ENCODE measurements around the gene KRTAP4-11. TPM values are rescaled to one million over a fixed set of nuclear protein-coding genes. Genes with fewer than 3 reads are reported as not detected.
"Not testable (repeated sequence)": the region's sequence is repeated elsewhere in the genome, so short reads cannot be mapped to it uniquely, and the experiment has no call there.

The KRTAP4-11 gene
- total RNA-seq, 2 experiments from 2014 or later: not detected

DNA sequence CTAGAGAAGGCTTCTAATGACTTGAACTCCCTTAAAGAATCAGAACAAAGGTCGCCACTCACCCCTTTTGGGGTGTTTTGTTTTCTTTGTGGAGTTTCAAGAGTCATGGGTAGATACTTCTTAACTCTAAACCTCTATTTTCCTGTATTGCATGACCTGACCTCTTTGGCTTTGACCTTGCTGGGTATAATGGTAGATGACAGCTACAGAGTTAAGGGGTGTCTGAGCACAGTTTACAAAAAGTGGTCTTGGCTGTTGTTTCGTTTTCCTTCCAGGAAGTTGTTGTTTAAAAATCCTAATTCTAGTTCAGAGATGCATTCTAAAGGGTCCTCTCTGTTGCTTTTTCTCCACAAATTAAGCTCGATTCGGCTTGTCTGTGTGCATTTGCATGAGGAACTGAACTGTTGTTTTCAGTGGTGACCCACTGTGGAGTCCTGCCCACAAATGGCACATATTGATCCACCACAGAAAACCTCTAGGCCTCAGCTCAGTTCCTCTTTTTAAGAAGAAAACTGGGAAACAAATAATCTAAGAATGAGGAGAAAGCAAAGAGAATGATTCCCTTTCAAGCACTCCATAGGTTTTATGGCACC lies 29.3 kb downstream of the KRTAP4-11 start:
- H3K4me3 Mint-ChIP-seq; H3K4me1 Mint-ChIP-seq; DNase-seq; ATAC-seq (ENCODE audit: low read depth); H3K27ac Mint-ChIP-seq; H3K36me3 Mint-ChIP-seq; H3K9me3 Mint-ChIP-seq; H3K27me3 Mint-ChIP-seq; POLR2A ChIA-PET: not testable (repeated sequence)

DNA sequence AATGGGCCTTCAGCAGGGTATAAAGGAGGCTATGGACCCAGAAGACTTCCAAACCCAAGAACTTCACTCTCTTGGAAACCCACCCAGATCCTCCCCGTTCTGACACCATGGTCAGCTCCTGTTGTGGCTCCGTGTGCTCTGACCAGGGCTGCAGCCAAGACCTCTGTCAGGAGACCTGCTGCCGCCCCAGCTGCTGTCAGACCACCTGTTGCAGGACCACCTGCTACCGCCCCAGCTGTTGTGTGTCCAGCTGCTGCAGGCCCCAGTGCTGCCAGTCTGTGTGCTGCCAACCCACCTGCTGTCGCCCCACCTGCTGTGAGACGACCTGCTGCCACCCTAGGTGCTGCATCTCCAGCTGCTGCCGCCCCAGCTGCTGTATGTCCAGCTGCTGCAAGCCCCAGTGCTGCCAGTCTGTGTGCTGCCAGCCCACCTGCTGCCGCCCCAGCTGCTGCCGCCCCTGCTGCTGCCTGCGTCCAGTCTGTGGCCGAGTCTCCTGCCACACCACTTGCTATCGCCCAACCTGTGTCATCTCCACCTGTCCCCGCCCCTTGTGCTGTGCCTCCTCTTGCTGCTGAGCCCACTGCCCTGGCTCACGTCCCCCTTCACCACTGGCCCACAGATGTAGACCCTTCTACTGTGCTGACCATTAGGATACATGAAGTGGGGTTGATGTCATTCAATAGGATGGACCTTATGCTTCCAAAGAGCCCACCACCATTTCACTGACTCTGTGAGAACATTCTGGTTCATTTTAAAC lies 33.9 kb downstream of the KRTAP4-11 start, which contains the start of gene KRTAP4-7:
TSS of gene KRTAP4-7 (plus strand) at position 51 of the 757 bp plus-strand sequence. CDS start at position 108, 57 bp downstream.
- ATAC-seq (ENCODE audit: low read depth); H3K4me3 Mint-ChIP-seq; H3K9me3 Mint-ChIP-seq; POLR2A ChIA-PET; H3K27ac Mint-ChIP-seq; H3K27me3 Mint-ChIP-seq; H3K36me3 Mint-ChIP-seq; H3K4me1 Mint-ChIP-seq; DNase-seq: not testable (repeated sequence)

- H3K9me3 Mint-ChIP-seq: not testable (repeated sequence)
Observed at GRCh38 chr17:41083427-41083826, 34.7 kb downstream of the KRTAP4-11 start.

DNA sequence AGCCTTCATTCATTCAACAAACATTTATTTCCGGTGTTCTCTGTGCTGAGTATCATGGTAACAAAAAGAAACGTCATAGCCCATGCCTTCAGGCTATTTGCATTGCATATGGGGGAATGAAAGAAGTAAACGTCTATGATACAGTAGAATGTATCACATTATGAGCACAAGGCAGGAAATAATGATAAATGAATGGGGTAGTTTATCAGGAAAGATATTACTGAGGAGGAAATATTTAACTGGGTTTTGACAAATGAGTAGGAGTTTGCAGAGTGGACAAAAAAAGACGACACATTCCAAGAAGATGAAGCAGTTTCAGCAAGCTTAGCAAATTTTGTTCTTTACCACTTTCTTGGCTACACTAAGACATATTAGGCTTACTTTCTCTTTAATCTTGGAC lies 35.5 kb downstream of the KRTAP4-11 start:
- Mint-ChIP-seq H3K9me3 (peaks cover 3% of the 10 kb centered on the region), H3K27me3 (no peaks in the 10 kb centered on the region), H3K4me1 (no peaks in the 10 kb centered on the region), H3K36me3 (no peaks in the 10 kb centered on the region), H3K4me3 (no peak overlapping the region), H3K27ac (no peak overlapping the region)
- DNase-seq (no peak), ATAC-seq (ENCODE audit: low read depth) (no peak)
- POLR2A ChIA-PET: no interaction called here

More at GRCh38 chr17:41083427-41083826, 34.7 kb downstream of the KRTAP4-11 start:
- ATAC-seq (ENCODE audit: low read depth); H3K27me3 Mint-ChIP-seq; POLR2A ChIA-PET; H3K4me3 Mint-ChIP-seq; H3K4me1 Mint-ChIP-seq; H3K36me3 Mint-ChIP-seq; H3K27ac Mint-ChIP-seq; DNase-seq: not testable (repeated sequence)

DNA sequence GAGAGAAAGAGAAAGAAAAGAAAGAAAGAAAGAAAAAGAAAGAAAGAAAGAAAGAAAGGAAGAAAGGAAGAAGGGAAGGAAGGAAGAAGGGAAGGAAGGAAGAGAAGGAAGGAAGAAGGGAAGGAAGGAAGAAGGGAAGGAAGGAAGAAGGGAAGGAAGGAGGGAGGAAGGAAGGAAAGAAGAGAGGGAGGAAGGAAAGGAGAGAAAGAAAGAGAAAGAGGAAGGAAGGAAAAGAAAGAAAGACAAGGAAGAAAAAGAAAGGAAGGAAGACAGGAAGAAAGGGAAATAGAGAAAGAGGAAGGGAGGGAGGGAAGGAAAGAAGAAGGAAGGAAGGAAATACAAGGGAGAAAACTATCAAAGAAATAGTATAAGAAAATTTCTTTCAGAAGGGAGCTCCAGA lies 41.4 kb downstream of the KRTAP4-11 start:
- peaks cover 16% of the 10 kb centered on the region for H3K27me3 Mint-ChIP-seq

GRCh38 chr17:41073676-41074075 lies 44.5 kb downstream of the KRTAP4-11 start:
- ATAC-seq (ENCODE audit: low read depth) (no peak), DNase-seq (no peak)
- Mint-ChIP-seq H3K4me3 (no peak overlapping the region), H3K9me3 (no peaks in the 10 kb centered on the region), H3K36me3 (no peaks in the 10 kb centered on the region), H3K4me1 (peaks cover 2% of the 10 kb centered on the region), H3K27ac (no peak overlapping the region), H3K27me3 (peaks cover 16% of the 10 kb centered on the region)
- POLR2A ChIA-PET: no interaction called here

More for the DNA sequence above, 41.4 kb downstream of the KRTAP4-11 start:
- Mint-ChIP-seq H3K36me3 (no peaks in the 10 kb centered on the region), H3K4me1 (no peaks in the 10 kb centered on the region), H3K4me3 (no peak overlapping the region), H3K9me3 (no peaks in the 10 kb centered on the region), H3K27ac (no peak overlapping the region)
- DNase-seq: no peak
- POLR2A ChIA-PET: no interaction called here
- no peak for ATAC-seq (ENCODE audit: low read depth)

DNA sequence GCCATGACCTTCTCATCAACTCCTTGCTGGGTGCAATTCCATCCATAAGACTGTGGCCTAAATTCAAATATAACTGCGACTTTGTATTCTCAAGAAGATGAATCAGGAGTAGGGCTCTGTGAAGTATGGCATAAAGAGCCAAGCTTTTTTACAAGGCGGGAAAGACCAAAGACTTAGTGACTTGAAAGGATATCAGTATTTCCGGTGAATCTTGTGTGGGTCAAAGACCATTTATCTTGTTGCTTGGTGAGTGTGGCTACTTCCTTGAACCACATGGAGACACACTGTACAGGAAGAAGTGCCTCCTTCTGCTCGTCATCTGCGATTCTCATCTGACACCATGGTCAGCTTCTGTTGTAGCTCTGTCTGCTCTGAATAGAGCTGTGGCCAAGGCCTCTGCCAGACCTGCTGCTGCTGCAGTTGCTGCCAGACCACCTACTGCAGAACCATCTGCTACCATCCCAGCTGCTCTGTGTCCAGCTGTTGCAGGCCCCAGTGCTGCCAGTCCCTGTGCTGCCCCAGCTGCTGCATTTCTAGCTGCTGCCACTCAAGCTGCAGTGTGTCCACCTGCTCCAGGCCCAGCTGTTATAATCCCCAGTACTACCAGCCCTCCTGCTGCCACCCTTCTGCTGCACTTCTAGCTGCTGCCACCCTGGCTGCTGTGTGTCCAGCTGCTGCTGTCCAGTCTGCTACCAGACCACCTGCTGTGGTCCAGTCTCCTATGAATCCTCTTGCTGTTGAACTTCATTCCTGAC lies 46.4 kb downstream of the KRTAP4-11 start:
- peaks cover 15% of the 10 kb centered on the region for H3K27me3 Mint-ChIP-seq
- peaks cover 2% of the 10 kb centered on the region for H3K4me1 Mint-ChIP-seq
- no peak overlapping the region for H3K4me3 Mint-ChIP-seq
- DNase-seq: no peak
- H3K27ac Mint-ChIP-seq: no peak overlapping the region
- H3K9me3 Mint-ChIP-seq: no peaks in the 10 kb centered on the region
- H3K36me3 Mint-ChIP-seq: no peaks in the 10 kb centered on the region
- no peak for ATAC-seq (ENCODE audit: low read depth)
- POLR2A ChIA-PET: no interaction called here

GRCh38 chr17:41069031-41069430 lies 49.1 kb downstream of the KRTAP4-11 start:
- POLR2A ChIA-PET: no interaction called here
- DNase-seq: no peak
- H3K4me1 Mint-ChIP-seq: peaks cover 5% of the 10 kb centered on the region
- no peak overlapping the region for H3K4me3 Mint-ChIP-seq
- H3K9me3 Mint-ChIP-seq: no peaks in the 10 kb centered on the region
- H3K27ac Mint-ChIP-seq: no peak overlapping the region
- H3K27me3 Mint-ChIP-seq: no peaks in the 10 kb centered on the region
- no peak for ATAC-seq (ENCODE audit: low read depth)
- H3K36me3 Mint-ChIP-seq: no peaks in the 10 kb centered on the region

DNA sequence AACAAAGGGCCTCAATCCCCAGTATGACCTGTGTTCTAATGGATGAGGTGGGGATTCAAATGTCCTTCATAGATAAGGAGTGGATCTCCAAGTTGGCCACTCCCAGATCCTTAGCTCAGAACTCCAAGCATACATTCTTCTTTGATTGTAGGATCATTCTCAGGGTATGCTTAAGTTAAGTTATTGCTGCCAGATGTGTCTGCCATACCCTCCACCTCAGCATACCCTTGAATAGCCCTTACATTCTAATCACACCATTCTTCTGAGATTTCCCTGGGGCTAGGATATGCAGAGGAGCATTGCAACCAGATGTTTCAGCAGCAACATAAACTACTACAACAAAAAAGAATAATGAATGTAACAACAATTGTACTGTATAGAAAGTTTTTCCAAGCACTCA lies 50.9 kb downstream of the KRTAP4-11 start:
- H3K27me3 Mint-ChIP-seq: no peaks in the 10 kb centered on the region
- no peak overlapping the region for H3K27ac Mint-ChIP-seq
- ATAC-seq (ENCODE audit: low read depth) (no peak), DNase-seq (no peak)
- POLR2A ChIA-PET: no interaction called here
- H3K36me3 Mint-ChIP-seq: no peaks in the 10 kb centered on the region
- no peaks in the 10 kb centered on the region for H3K9me3 Mint-ChIP-seq
- H3K4me1 Mint-ChIP-seq: peaks cover 5% of the 10 kb centered on the region
- H3K4me3 Mint-ChIP-seq: no peak overlapping the region

Other genes starting within 250 kb of the KRTAP4-11 start
- gene KRT20, start 233.1 kb downstream of the KRTAP4-11 start, total RNA-seq: not detected
- not detected for gene KRT23, start 180.7 kb downstream of the KRTAP4-11 start, total RNA-seq
- gene KRT39, start 151.4 kb downstream of the KRTAP4-11 start, total RNA-seq: not detected
- not detected for gene KRT40, start 134.0 kb downstream of the KRTAP4-11 start, total RNA-seq
- gene KRTAP3-3, start 124.2 kb downstream of the KRTAP4-11 start, total RNA-seq: not detected
- gene KRTAP3-2, start 118.5 kb downstream of the KRTAP4-11 start, total RNA-seq: not detected
- not detected for gene KRTAP3-1, start 109.2 kb downstream of the KRTAP4-11 start, total RNA-seq
- not detected for gene KRTAP1-5, start 91.2 kb downstream of the KRTAP4-11 start, total RNA-seq
- gene KRTAP1-4, start 88.2 kb downstream of the KRTAP4-11 start, total RNA-seq: not detected
- gene KRTAP1-3, start 83.5 kb downstream of the KRTAP4-11 start, total RNA-seq: not detected
- not detected for gene KRTAP1-1, start 76.9 kb downstream of the KRTAP4-11 start, total RNA-seq
- not detected for gene KRTAP2-1, start 71.1 kb downstream of the KRTAP4-11 start, total RNA-seq
- gene KRTAP2-2, start 63.1 kb downstream of the KRTAP4-11 start, total RNA-seq: not detected
- not detected for gene KRTAP2-3, start 58.3 kb downstream of the KRTAP4-11 start, total RNA-seq
- not detected for gene KRTAP2-4, start 52.5 kb downstream of the KRTAP4-11 start, total RNA-seq
- gene KRTAP4-7, start 34.2 kb downstream of the KRTAP4-11 start, total RNA-seq: not detected
- not detected for gene KRTAP4-8, start 20.2 kb downstream of the KRTAP4-11 start, total RNA-seq
- gene KRTAP4-16, start 16.2 kb downstream of the KRTAP4-11 start, total RNA-seq: not detected
- not detected for gene KRTAP4-9, start 13.0 kb downstream of the KRTAP4-11 start, total RNA-seq
- gene KRTAP4-12, start 5.8 kb upstream of the KRTAP4-11 start, total RNA-seq: not detected
- not detected for gene KRTAP4-6, start 22.2 kb upstream of the KRTAP4-11 start, total RNA-seq
- gene KRTAP4-5, start 31.5 kb upstream of the KRTAP4-11 start, total RNA-seq: not detected
- gene KRTAP4-4, start 42.4 kb upstream of the KRTAP4-11 start, total RNA-seq: not detected
- not detected for gene KRTAP4-3, start 49.8 kb upstream of the KRTAP4-11 start, total RNA-seq
- gene KRTAP4-2, start 59.8 kb upstream of the KRTAP4-11 start, total RNA-seq: not detected
- gene KRTAP4-1, start 66.5 kb upstream of the KRTAP4-11 start, total RNA-seq: not detected
- gene KRTAP9-1, start 71.5 kb upstream of the KRTAP4-11 start, total RNA-seq: not detected
- not detected for gene KRTAP9-2, start 108.3 kb upstream of the KRTAP4-11 start, total RNA-seq
- gene KRTAP9-3, start 114.1 kb upstream of the KRTAP4-11 start, total RNA-seq: not detected
- not detected for gene KRTAP9-8, start 119.6 kb upstream of the KRTAP4-11 start, total RNA-seq
- not detected for gene KRTAP9-4, start 131.3 kb upstream of the KRTAP4-11 start, total RNA-seq
- not detected for gene KRTAP9-9, start 137.0 kb upstream of the KRTAP4-11 start, total RNA-seq
- not detected for gene KRTAP9-6, start 147.0 kb upstream of the KRTAP4-11 start, total RNA-seq
- gene KRTAP9-7, start 157.3 kb upstream of the KRTAP4-11 start, total RNA-seq: not detected
- not detected for gene KRTAP29-1, start 184.5 kb upstream of the KRTAP4-11 start, total RNA-seq
- gene KRTAP16-1, start 190.9 kb upstream of the KRTAP4-11 start, total RNA-seq: not detected
- not detected for gene KRTAP17-1, start 197.3 kb upstream of the KRTAP4-11 start, total RNA-seq
- not detected for gene KRT33A, start 232.5 kb upstream of the KRTAP4-11 start, total RNA-seq

Data from activated naive CD8-positive, alpha-beta T cell treated with anti-CD3 and anti-CD28 coated beads, Interleukin-2, amount 10 ng/mL, durations not matched to agents 7 days and 5 days (primary cell).